HEK293T (cell line): ENCODE measurements around the gene COX7B.

ENCODE experiments used
- ARNT ChIP-seq: fragments of 450-650 bp; IDR thresholded peaks from 2 replicates; pipeline ENCODE4 v1.6.1; 2017; ENCODE audit warnings: mild to moderate bottlenecking
- CTBP1 ChIP-seq: fragments of 450-650 bp; IDR thresholded peaks from 2 replicates; pipeline ENCODE4 v1.6.1; 2016; ENCODE audit warnings: borderline replicate concordance
- FOXA1 ChIP-seq: fragments of 450-650 bp; IDR thresholded peaks from 2 replicates; pipeline ENCODE4 v1.6.1; 2016; ENCODE audit warnings: mild to moderate bottlenecking
- FOXK2 ChIP-seq: fragments of 450-650 bp; IDR thresholded peaks from 2 replicates; pipeline ENCODE4 v1.6.1; 2016; ENCODE audit warnings: mild to moderate bottlenecking
- HDGF ChIP-seq: fragments of 450-650 bp; IDR thresholded peaks from 2 replicates; pipeline ENCODE4 v1.6.1; 2017; ENCODE audit warnings: antibody characterized with exemption, borderline replicate concordance
- NFRKB ChIP-seq: fragments of 450-650 bp; IDR thresholded peaks from 2 replicates; pipeline ENCODE4 v1.6.1; 2016; ENCODE audit warnings: mild to moderate bottlenecking, moderate library complexity
- SP1 ChIP-seq: fragments of 450-650 bp; IDR thresholded peaks from 2 replicates; pipeline ENCODE4 v1.6.1; 2017
- SUZ12 ChIP-seq: fragments of 450-650 bp; IDR thresholded peaks from 2 replicates; pipeline ENCODE4 v1.6.1; 2016; ENCODE audit warnings: mild to moderate bottlenecking
- TARDBP ChIP-seq: fragments of 450-650 bp; IDR thresholded peaks from 2 replicates; pipeline ENCODE4 v1.6.1; 2016
- ZNF384 ChIP-seq: fragments of 450-650 bp; IDR thresholded peaks from 2 replicates; pipeline ENCODE4 v1.6.1; 2016
- TF ChIP-seq, protein P1 (sequence below): fragments of 450-650 bp; IDR thresholded peaks from 2 replicates; pipeline ENCODE4 v1.6.1; 2016

DNA sequence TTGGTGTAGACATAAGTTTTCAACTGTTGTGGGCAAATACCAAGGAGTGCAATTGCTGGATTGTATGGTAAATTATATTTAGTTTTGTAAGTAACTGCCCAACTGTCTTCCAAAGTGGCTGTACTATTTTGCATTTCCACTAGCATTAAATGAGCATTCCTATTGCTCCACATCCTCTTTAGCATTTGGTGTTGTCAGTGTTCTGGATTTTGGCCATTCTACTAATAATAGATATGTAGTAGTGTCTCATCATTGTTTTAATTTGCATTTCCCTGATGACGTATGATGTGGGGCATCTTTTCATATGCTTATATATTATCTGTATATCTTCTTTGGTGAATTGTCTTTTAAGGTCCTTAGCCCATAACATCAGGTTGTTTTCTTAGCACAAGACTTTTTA, 52.9 kb downstream of the COX7B start:
- no peak for TF ChIP-seq ARNT
- TF ChIP-seq SUZ12, result no peak
- no peak for TF ChIP-seq FOXA1
- TF ChIP-seq ZNF384, result no peak
- TF ChIP-seq FOXK2, result no peak
- TF ChIP-seq, protein P1, sequence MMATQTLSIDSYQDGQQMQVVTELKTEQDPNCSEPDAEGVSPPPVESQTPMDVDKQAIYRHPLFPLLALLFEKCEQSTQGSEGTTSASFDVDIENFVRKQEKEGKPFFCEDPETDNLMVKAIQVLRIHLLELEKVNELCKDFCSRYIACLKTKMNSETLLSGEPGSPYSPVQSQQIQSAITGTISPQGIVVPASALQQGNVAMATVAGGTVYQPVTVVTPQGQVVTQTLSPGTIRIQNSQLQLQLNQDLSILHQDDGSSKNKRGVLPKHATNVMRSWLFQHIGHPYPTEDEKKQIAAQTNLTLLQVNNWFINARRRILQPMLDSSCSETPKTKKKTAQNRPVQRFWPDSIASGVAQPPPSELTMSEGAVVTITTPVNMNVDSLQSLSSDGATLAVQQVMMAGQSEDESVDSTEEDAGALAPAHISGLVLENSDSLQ, result no peak
- TF ChIP-seq TARDBP, result no peak
- TF ChIP-seq SP1, result no peak
- TF ChIP-seq HDGF, result no peak
- no peak for TF ChIP-seq NFRKB
- no peak for TF ChIP-seq CTBP1
